Measurements from ENCODE around the gene COL12A1.

The COL12A1 gene

GRCh38 chr6:75094614-75095200 is 111.1 kb downstream of the COL12A1 start:
- no peak overlapping the region for H3K4me3 ChIP-seq (ENCODE audit: low read depth, low read length)
- TF ChIP-seq CTCF (conservative IDR thresholded peaks at IDR 0.05; ENCODE audit: low read depth, low read length) = peak; percentile 45
- DNase-seq (ENCODE audit: low read depth) = peak; percentile 96

- no peak overlapping the region for H3K4me3 ChIP-seq (ENCODE audit: low read depth, low read length)
- no peak for TF ChIP-seq CTCF (conservative IDR thresholded peaks at IDR 0.05; ENCODE audit: low read depth, low read length)
- DNase-seq (ENCODE audit: low read depth) = no peak
Observed at GRCh38 chr6:75091467-75092190, 114.2 kb downstream of the COL12A1 start.

- DNase-seq (ENCODE audit: low read depth) = no peak
- TF ChIP-seq CTCF (conservative IDR thresholded peaks at IDR 0.05; ENCODE audit: low read depth, low read length) = no peak
Observed at GRCh38 chr6:75090576-75090975, 115.3 kb downstream of the COL12A1 start.

GRCh38 chr6:75089921-75090320 is 115.9 kb downstream of the COL12A1 start:
- DNase-seq (ENCODE audit: low read depth) = no peak
- TF ChIP-seq CTCF (conservative IDR thresholded peaks at IDR 0.05; ENCODE audit: low read depth, low read length) = no peak
- H3K4me3 ChIP-seq (ENCODE audit: low read depth, low read length) = no peak overlapping the region

More at GRCh38 chr6:75090576-75090975, 115.3 kb downstream of the COL12A1 start:
- no peak overlapping the region for H3K4me3 ChIP-seq (ENCODE audit: low read depth, low read length)

- no peak for DNase-seq (ENCODE audit: low read depth)
- TF ChIP-seq CTCF (conservative IDR thresholded peaks at IDR 0.05; ENCODE audit: low read depth, low read length) = no peak
- no peak overlapping the region for H3K4me3 ChIP-seq (ENCODE audit: low read depth, low read length)
Observed at GRCh38 chr6:75089151-75089897, 116.5 kb downstream of the COL12A1 start.

GRCh38 chr6:75085931-75086635 is 119.8 kb downstream of the COL12A1 start:
- no peak for DNase-seq (ENCODE audit: low read depth)
- TF ChIP-seq CTCF (conservative IDR thresholded peaks at IDR 0.05; ENCODE audit: low read depth, low read length) = no peak
- H3K4me3 ChIP-seq (ENCODE audit: low read depth, low read length) = no peak overlapping the region
